ENCODE data around the gene KIRREL1. TPM values are rescaled to one million over a fixed set of nuclear protein-coding genes. Genes with fewer than 3 reads are reported as not detected.

The KIRREL1 gene
- total RNA-seq, 2 experiments from 2014 or later: not detected

DNA sequence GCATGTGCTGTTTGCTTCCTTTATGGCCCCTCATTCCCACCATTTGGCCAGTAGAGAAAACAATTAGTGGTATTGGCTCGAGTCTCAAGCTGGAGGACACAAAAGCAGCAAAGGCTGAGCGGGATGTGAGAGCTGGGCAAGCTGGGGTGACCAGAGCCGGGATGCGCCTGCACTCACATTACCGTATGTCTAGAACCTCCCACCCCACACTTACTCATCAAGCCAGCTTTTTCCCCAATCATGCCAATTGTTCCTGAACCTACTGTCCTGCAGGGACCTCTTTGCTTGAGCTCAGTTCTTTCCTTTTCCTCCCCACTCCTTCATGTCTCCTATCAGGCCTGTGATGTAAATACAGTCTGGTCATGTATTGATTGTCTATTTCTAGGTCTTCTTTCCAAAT is 45.9 kb downstream of the KIRREL1 start:
- no peak overlapping the region for H3K4me3 Mint-ChIP-seq
- POLR2A ChIA-PET: no interaction called here
- H3K4me1 Mint-ChIP-seq: no peaks in the 10 kb centered on the region
- no peaks in the 10 kb centered on the region for H3K36me3 Mint-ChIP-seq
- H3K27ac Mint-ChIP-seq: no peak overlapping the region
- no peak for ATAC-seq (ENCODE audit: low read depth)
- H3K9me3 Mint-ChIP-seq: no peaks in the 10 kb centered on the region
- no peaks in the 10 kb centered on the region for H3K27me3 Mint-ChIP-seq
- no peak for DNase-seq

GRCh38 chr1:158040323-158040722 is 46.9 kb downstream of the KIRREL1 start:
- no peak overlapping the region for H3K27ac Mint-ChIP-seq
- H3K4me3 Mint-ChIP-seq: no peak overlapping the region
- POLR2A ChIA-PET: no interaction called here
- H3K36me3 Mint-ChIP-seq: no peaks in the 10 kb centered on the region
- DNase-seq (no peak), ATAC-seq (ENCODE audit: low read depth) (no peak)
- no peaks in the 10 kb centered on the region for H3K4me1 Mint-ChIP-seq
- H3K9me3 Mint-ChIP-seq: no peaks in the 10 kb centered on the region
- no peaks in the 10 kb centered on the region for H3K27me3 Mint-ChIP-seq

DNA sequence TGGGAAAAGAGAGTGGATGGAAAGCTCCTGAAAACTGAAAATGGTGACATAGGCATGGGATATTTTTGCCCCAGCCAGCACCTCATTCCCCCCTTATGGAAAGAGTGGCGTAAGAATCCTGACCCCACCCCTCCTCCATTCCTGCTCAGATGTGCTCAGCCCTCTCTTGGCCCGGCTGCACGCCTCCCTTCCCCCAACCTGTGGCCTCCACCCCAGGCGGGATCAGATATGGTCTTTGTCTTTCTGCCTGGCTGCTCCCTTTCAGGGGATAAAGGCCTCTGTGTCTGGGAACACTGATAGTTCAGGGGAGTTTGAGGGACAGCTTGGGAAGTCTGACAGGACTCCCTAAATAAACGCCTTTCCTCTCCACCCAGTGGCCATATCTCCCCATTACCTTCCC is 49.8 kb downstream of the KIRREL1 start:
- no peak for ATAC-seq (ENCODE audit: low read depth)
- POLR2A ChIA-PET: no interaction called here
- Mint-ChIP-seq H3K4me3 (no peak overlapping the region), H3K27me3 (no peaks in the 10 kb centered on the region), H3K27ac (no peak overlapping the region), H3K4me1 (no peaks in the 10 kb centered on the region), H3K36me3 (no peaks in the 10 kb centered on the region), H3K9me3 (no peaks in the 10 kb centered on the region)
- DNase-seq: no peak

GRCh38 chr1:158045639-158046038 is 52.2 kb downstream of the KIRREL1 start:
- H3K36me3 Mint-ChIP-seq: no peaks in the 10 kb centered on the region
- no peak overlapping the region for H3K27ac Mint-ChIP-seq
- H3K4me1 Mint-ChIP-seq: no peaks in the 10 kb centered on the region
- H3K4me3 Mint-ChIP-seq: no peak overlapping the region
- peaks cover 2% of the 10 kb centered on the region for H3K27me3 Mint-ChIP-seq
- ATAC-seq (ENCODE audit: low read depth): no peak
- DNase-seq: no peak
- H3K9me3 Mint-ChIP-seq: no peaks in the 10 kb centered on the region
- POLR2A ChIA-PET: no interaction called here

DNA sequence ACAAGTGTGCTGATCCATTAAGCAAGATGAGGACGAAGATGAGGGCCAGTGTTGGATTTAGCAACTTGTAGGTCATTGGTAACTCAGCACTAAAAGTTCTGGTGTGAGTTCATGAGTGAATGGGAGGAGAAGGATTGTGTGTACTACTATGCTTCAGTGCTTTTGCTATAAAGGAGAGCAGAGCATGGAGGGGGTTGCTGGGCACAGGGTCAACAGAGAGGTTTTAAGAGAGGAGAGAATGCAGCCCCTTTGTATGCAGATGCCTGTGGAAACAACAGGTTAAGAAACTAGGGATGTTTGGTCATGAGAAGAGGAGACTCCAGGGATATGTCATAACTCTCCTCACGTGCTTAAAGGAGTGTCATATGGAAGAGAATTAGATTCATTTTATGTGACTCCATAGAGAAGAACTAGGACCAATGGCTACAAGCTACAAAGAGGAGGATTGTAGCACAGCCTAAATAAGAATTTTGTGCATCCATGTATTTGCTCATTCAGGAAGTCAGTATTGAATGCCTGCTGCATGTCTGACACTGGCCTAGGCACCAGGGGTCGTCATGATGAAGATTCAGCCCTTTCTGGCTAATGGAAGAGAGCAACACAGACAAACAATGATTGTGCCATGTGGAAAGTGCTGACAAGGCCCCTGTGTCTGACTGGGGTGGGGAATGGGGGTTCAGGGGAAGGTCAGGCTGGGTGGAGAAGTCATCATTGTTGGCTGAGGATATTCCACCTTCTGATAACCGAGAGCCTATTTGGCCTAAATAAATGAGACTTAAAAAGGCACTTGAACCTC is 53.5 kb downstream of the KIRREL1 start:
- H3K27ac Mint-ChIP-seq: no peak overlapping the region
- ATAC-seq (ENCODE audit: low read depth) (no peak), DNase-seq (no peak)
- no peak overlapping the region for H3K4me3 Mint-ChIP-seq
- H3K4me1 Mint-ChIP-seq: no peaks in the 10 kb centered on the region
- no peaks in the 10 kb centered on the region for H3K9me3 Mint-ChIP-seq
- peaks cover 2% of the 10 kb centered on the region for H3K27me3 Mint-ChIP-seq
- POLR2A ChIA-PET: no interaction called here
- no peaks in the 10 kb centered on the region for H3K36me3 Mint-ChIP-seq

GRCh38 chr1:158048371-158049067 is 55.1 kb downstream of the KIRREL1 start:
- H3K9me3 Mint-ChIP-seq: no peaks in the 10 kb centered on the region
- POLR2A ChIA-PET: no interaction called here
- DNase-seq: no peak
- H3K27ac Mint-ChIP-seq: no peak overlapping the region
- ATAC-seq (ENCODE audit: low read depth): no peak
- no peaks in the 10 kb centered on the region for H3K4me1 Mint-ChIP-seq
- no peaks in the 10 kb centered on the region for H3K36me3 Mint-ChIP-seq
- H3K4me3 Mint-ChIP-seq: no peak overlapping the region
- peaks cover 2% of the 10 kb centered on the region for H3K27me3 Mint-ChIP-seq

- ATAC-seq (ENCODE audit: low read depth) (no peak), DNase-seq (no peak)
- Mint-ChIP-seq H3K9me3 (no peaks in the 10 kb centered on the region), H3K36me3 (no peaks in the 10 kb centered on the region), H3K4me3 (no peak overlapping the region), H3K4me1 (no peaks in the 10 kb centered on the region), H3K27ac (no peak overlapping the region), H3K27me3 (peaks cover 4% of the 10 kb centered on the region)
- POLR2A ChIA-PET: no interaction called here
Observed at GRCh38 chr1:158049853-158050252, 56.4 kb downstream of the KIRREL1 start.

GRCh38 chr1:158053276-158053675 is 59.8 kb downstream of the KIRREL1 start:
- H3K27ac Mint-ChIP-seq: no peak overlapping the region
- no peaks in the 10 kb centered on the region for H3K4me1 Mint-ChIP-seq
- peaks cover 7% of the 10 kb centered on the region for H3K27me3 Mint-ChIP-seq
- H3K9me3 Mint-ChIP-seq: no peaks in the 10 kb centered on the region
- no peaks in the 10 kb centered on the region for H3K36me3 Mint-ChIP-seq
- ATAC-seq (ENCODE audit: low read depth): no peak
- no peak overlapping the region for H3K4me3 Mint-ChIP-seq
- POLR2A ChIA-PET: no interaction called here
- DNase-seq: no peak

- H3K27ac Mint-ChIP-seq: no peak overlapping the region
- POLR2A ChIA-PET: no interaction called here
- no peak for DNase-seq
- no peak for ATAC-seq (ENCODE audit: low read depth)
- no peak overlapping the region for H3K4me3 Mint-ChIP-seq
- no peaks in the 10 kb centered on the region for H3K4me1 Mint-ChIP-seq
- H3K27me3 Mint-ChIP-seq: peaks cover 7% of the 10 kb centered on the region
- H3K9me3 Mint-ChIP-seq: no peaks in the 10 kb centered on the region
- no peaks in the 10 kb centered on the region for H3K36me3 Mint-ChIP-seq
Observed at GRCh38 chr1:158054721-158055120, 61.3 kb downstream of the KIRREL1 start.

DNA sequence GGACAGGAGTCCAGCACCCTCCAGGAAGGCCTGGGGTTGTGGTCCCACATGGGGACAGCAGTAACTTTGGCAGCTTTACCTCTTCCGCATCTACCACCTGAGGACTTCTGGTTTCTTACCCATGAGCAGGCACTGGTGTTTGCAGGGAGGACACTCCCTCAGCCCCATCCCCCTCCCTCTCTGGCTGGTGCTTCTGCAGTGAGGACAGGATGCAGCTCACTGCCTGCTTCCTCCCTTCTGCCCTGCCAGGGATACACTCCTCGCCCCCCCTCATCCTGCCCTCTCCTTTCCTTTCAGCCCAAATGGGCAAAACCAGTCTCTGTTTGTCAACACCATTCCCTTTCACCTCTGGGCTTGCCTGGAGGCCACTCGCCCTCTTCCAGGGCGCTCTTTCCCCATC is 62.4 kb downstream of the KIRREL1 start:
- peaks cover 6% of the 10 kb centered on the region for H3K27me3 Mint-ChIP-seq
- no peaks in the 10 kb centered on the region for H3K9me3 Mint-ChIP-seq
- no peak overlapping the region for H3K4me3 Mint-ChIP-seq
- H3K36me3 Mint-ChIP-seq: no peaks in the 10 kb centered on the region
- no peaks in the 10 kb centered on the region for H3K4me1 Mint-ChIP-seq
- DNase-seq (no peak), ATAC-seq (ENCODE audit: low read depth) (no peak)
- POLR2A ChIA-PET: no interaction called here
- H3K27ac Mint-ChIP-seq: no peak overlapping the region

- POLR2A ChIA-PET: no interaction called here
Observed at GRCh38 chr1:158056498-158056897, 63.1 kb downstream of the KIRREL1 start.

GRCh38 chr1:158058237-158058985 is 65.0 kb downstream of the KIRREL1 start:
- no peaks in the 10 kb centered on the region for H3K9me3 Mint-ChIP-seq
- DNase-seq (no peak), ATAC-seq (ENCODE audit: low read depth) (no peak)
- no peaks in the 10 kb centered on the region for H3K4me1 Mint-ChIP-seq
- no peak overlapping the region for H3K27ac Mint-ChIP-seq
- no peaks in the 10 kb centered on the region for H3K36me3 Mint-ChIP-seq
- peaks cover 6% of the 10 kb centered on the region for H3K27me3 Mint-ChIP-seq
- H3K4me3 Mint-ChIP-seq: no peak overlapping the region
- POLR2A ChIA-PET: no interaction called here

More at GRCh38 chr1:158056498-158056897, 63.1 kb downstream of the KIRREL1 start:
- H3K9me3 Mint-ChIP-seq: no peaks in the 10 kb centered on the region
- no peak overlapping the region for H3K4me3 Mint-ChIP-seq
- H3K27ac Mint-ChIP-seq: no peak overlapping the region
- no peak for DNase-seq
- no peak for ATAC-seq (ENCODE audit: low read depth)
- H3K27me3 Mint-ChIP-seq: peaks cover 6% of the 10 kb centered on the region
- no peaks in the 10 kb centered on the region for H3K36me3 Mint-ChIP-seq
- no peaks in the 10 kb centered on the region for H3K4me1 Mint-ChIP-seq

- no peak for DNase-seq
- POLR2A ChIA-PET: no interaction called here
- Mint-ChIP-seq H3K4me1 (no peaks in the 10 kb centered on the region), H3K27ac (no peak overlapping the region), H3K4me3 (no peak overlapping the region), H3K27me3 (peaks cover 2% of the 10 kb centered on the region), H3K9me3 (no peaks in the 10 kb centered on the region), H3K36me3 (no peaks in the 10 kb centered on the region)
- ATAC-seq (ENCODE audit: low read depth): no peak
Observed at GRCh38 chr1:158059984-158060383, 66.5 kb downstream of the KIRREL1 start.

GRCh38 chr1:158062174-158062573 is 68.7 kb downstream of the KIRREL1 start:
- DNase-seq (no peak), ATAC-seq (ENCODE audit: low read depth) (no peak)
- Mint-ChIP-seq H3K27ac (no peak overlapping the region), H3K4me1 (no peaks in the 10 kb centered on the region), H3K9me3 (no peaks in the 10 kb centered on the region), H3K27me3 (no peaks in the 10 kb centered on the region), H3K36me3 (no peaks in the 10 kb centered on the region), H3K4me3 (no peak overlapping the region)
- POLR2A ChIA-PET: no interaction called here
